Kasumi-1 (cell line): ENCODE results near the gene ARHGAP24.
A peak's percentile ranks its signal among the peaks of the same experiment; 100 is the strongest.

Experiments
- DNase-seq, 2 experiments: peaks; one replicate each; lab custom pipeline; 2025; lab: John Stamatoyannopoulos, UW

ARHGAP24 gene

GRCh38 chr4:85740431-85740861 is 265.5 kb downstream of the ARHGAP24 start:
- no peak for DNase-seq

DNA sequence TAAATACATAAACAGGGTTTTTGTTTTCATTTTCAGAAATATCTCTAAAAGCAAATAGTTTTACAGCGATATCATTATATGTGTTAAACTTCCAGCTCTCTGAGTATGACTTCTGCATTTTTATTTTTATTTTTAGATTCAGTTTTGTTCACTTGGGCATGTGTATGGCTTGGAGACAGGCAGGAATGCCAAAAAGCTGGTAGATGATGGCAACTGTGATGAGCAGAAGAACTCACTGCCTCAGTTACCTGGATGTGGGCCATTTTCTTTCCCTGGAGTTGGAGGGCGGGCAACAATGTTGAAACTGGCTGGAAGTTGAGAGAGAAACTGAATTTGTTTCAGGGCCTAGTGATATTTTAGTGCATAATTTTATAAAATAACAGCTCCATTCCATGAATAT is 266.4 kb downstream of the ARHGAP24 start:
- peak; percentile 29 to 33 for DNase-seq

- DNase-seq: no peak
Observed at GRCh38 chr4:85741921-85742591, 267.1 kb downstream of the ARHGAP24 start.

DNA sequence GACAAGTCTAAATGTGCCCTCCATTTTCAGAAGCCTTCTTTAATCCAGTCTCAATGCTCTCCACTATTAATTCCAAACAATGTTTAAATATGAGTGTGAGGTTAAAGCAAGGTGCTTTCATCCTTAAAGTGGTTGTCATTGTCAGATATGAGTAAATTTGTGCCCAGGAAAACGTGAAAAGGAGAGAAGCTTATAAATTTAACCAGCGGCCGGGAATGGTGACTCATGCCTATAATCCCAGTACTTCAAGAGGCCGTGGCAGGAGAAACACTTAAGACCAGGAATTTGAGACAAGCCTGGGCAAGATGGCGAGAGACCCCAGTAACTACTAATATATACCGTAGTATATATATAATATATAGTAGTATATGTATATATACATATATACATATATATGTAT is 270.0 kb downstream of the ARHGAP24 start:
- DNase-seq: no peak

DNA sequence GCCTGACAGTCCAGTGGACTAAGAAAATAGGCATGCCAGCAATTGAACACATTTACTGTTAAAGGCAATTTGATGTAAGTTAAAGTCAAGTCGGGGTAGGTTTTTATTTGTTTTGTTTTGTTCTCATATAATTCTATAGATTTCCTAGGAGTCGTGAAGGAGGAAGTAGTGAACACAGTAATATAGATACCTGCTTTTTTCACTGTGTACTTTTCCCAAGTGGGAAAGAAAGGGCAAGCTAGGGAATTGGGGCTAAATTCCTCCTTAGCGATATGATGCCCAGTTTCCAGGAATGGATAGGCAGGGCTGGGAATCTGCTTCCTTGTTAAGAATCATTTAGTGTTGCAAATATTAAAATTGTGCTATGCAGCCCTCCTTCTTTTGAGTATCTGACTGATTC is 271.0 kb downstream of the ARHGAP24 start:
- no peak for DNase-seq

DNA sequence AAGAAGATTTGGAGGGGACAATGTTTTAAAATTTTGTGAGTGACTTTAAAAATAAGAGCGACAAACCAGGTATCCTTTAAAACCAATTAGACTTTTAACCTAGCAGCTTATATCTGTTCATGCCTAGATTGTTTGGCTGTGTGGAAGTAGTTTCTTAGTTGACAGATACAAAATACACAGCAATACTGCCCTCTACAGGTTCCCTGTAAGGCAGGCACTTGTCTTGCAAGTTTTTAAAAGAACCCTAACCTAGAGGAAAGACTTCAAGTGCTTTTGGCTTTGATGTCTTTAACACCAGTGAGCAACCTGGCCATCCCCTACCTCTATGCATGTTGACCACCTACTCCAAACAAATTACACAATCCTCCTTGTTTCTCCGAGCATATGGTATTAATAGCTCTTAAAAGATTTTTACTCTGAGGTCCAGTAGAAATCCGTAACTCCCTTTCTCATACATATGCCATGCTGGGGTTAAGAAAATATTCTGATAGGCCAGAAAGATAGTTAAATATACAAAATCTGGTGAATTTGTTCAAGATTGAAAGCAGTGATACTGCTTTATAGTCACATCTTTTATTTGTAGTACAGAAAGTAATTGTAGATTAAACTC is 273.0 kb downstream of the ARHGAP24 start:
- DNase-seq: peak; percentile 86 to 87

DNA sequence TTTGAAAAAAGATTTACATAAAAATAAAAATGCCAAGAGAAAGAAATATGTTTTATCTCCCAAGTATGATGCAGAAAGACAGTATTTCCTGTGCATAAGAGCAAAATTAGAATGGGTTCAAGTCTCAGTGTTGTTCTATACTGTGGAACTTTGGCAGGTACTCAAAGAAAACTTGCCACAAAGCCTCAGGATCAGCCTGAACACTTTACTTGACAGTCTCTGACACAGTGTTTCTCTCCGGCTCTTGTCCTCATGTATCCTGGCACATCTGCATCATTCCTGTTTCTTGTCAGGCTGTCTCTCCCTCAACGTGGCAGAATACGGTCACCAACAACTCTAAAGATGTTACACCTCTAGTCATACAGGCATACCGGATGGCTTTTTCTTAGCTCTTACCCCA is 273.7 kb downstream of the ARHGAP24 start:
- no peak for DNase-seq

DNA sequence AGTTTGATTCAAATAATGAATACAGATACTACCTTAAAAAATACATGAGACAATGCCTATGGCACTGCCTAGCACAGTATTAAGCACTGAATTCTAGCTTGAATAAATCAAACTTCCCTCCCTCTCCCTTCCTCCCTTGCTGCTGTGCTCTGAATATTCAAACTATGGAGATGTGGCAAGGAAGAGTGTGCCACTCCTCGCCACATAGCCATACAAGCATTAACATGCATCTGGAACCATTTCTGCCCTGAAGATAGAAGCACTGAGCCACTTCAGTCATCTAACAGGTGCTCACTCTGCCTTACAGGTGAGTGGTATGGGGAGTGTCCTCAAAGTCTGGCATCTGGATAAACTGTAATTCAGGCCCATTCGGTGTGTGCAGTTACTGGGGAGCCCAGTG is 276.9 kb downstream of the ARHGAP24 start:
- no peak for DNase-seq

- no peak for DNase-seq
Observed at GRCh38 chr4:85755285-85755684, 280.3 kb downstream of the ARHGAP24 start.

DNA sequence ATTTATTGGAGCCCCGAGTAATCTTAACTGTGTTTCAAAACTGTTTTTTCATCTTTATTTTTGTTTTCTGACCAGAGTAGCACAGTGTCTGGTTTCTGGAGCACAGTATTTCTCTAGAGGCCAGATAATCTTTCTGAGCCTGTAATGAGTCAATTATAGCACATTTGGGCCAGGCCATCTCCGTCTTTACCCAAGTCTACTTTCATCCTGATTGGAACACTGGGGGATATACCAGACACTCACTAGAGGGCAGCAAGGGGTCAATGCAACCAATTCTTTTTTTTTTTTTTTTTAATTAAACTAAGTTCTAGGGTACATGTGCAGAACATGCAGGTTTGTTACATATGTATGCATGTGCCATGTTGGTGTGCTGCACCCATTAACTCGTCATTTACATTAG is 282.0 kb downstream of the ARHGAP24 start:
- peak; percentile 18 to 46 for DNase-seq

DNA sequence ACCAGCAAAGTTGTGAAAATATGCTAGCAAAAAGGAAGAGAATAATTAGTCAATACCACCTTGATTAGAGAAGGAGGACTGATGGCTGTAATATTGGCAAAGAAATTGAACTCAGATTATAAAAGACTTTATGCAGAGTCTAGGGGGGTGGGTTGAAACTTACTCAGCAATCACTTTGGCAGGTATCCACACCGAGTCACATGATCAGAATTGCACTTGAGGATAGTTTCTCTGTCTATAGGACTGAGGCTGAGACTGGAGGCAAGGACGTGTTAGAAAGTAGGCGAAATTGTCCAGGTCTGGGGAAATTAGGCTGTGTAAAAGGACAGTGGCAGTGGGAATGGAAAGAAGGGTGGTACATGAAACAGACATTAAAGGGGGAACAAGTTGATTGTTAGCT is 284.4 kb downstream of the ARHGAP24 start:
- no peak for DNase-seq

DNA sequence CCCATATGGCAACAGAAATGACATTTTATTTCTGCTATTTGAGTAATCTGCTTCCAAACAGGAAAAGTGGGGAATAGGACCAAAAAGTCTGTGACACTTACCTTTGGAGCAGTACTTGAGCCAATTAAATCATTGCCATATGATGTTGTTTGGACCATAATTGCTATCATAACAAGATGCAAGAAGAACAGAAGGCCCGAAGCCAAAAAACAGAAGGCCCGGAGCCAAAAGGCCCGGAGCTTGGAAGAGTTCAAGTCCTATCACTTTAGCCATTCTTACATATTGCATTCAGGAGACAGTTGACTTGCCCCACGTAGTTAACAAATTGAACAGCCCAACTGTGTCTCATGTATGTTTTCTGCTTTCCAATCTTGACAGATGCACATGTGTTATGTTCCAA is 285.6 kb downstream of the ARHGAP24 start:
- DNase-seq: no peak

- no peak for DNase-seq
Observed at GRCh38 chr4:85761803-85762528, 287.0 kb downstream of the ARHGAP24 start.

DNA sequence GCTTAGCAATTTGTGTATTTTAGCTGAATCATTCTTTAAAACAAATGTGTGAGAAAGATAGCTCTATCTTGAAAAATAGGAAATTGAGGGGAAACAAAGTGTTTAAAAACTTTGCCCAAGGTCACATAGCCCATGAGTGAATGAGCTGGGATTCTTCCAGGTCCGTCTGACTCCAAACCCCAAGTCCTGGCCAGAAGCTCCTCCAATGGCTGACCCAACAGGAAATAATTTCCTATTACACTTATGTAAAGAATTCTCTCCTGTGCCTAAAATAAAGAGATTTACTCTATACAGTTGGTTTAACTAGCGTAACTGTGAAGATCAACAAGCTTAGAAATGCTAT is 287.6 kb downstream of the ARHGAP24 start:
- no peak for DNase-seq

- no peak for DNase-seq
Observed at GRCh38 chr4:85763202-85763601, 288.3 kb downstream of the ARHGAP24 start.

- DNase-seq: no peak
Observed at GRCh38 chr4:85767649-85768048, 292.7 kb downstream of the ARHGAP24 start.

DNA sequence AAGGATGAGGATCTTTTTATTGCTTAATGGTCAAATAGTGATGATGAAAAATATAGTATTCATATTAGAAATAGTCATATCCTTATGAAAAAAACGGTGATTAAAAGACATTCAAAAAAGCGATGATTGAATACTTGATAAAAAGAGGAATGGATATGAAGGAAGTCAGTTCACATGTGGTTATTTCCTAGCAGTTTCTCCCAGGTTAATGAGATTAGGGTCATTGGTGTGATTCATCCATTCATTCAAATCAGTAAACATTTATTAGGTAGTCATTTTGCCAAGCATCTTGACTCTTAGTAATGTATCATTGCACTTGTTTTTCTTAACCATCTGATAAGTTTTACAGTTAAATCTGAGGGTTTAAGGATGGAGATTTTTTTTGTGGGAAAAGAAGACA is 294.1 kb downstream of the ARHGAP24 start:
- no peak for DNase-seq

DNA sequence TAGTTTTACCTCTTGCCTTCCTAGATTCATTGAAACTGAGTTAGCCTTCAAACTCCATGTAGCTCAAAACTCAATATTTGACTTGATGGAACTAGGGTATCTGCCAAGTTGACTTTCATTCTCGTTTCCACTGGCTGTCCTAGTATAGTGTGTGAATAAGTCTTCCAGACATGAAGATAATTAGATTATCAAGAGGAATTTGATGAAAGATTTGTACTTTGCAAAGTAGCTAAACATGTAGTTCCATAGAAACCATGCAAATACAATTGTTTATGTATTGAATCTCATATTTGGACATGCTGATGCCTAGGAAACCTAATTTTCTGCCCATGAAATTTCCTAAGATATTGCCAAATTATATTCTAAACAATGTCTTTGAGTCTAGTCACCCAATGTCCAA is 297.5 kb downstream of the ARHGAP24 start:
- no peak for DNase-seq

DNA sequence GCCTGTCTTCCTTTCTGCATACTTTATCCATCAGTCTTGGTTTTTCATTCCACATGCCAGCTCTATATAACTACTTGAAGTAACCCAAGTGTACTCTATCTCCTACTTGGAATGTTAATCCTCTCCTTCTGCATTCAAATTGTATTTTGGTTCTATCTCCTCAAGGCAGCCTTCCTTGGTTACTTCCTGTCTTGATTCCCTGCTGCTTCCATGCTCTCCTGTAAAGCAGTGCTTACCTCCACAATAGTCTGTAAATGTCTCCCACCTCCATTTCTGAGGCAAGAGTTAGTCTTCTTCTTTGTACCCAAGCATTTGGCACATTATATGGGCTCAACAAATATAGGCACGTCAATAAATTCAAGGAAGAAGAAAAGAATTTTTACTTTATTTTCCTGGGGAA is 298.4 kb downstream of the ARHGAP24 start:
- DNase-seq: no peak

- DNase-seq: no peak
Observed at GRCh38 chr4:85774000-85774399, 299.1 kb downstream of the ARHGAP24 start.

DNA sequence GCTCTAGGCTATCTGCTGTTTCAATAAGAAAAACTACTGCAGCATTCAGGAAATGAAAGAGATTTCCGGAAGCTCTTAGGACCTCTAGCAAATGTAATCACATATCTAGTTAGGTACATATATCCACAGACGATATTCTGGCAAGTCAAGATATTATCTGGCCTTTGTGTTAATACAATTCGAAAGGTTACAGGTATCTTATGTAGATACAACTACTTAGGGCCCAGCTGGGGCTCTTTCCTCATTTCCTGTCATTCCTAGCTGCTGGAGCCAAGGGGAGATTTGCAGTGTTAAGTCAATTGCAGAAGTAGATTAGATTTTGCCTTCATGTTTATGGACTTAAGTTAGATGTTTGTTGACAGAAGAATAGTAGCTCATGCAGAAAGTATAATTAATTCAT is 299.5 kb downstream of the ARHGAP24 start:
- no peak for DNase-seq

DNA sequence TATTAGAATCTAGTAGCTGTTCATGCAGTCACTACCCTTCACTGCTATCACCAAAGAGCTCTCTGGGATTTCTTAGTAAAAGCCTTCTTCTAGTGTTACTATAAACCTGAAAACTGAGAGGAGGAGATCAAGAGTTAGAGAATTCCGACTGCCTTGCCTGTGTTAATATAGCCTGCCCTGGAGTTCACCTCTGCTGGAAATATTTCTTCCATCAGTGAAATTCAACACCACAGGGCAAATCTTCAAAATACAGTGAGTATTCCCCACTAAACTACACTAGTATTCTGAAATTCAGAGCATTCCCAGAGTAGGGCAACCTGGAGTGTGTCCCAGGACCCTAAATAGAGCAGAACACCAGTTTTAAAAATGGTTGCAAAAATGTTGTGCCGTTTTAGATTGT is 301.1 kb downstream of the ARHGAP24 start:
- no peak for DNase-seq

DNA sequence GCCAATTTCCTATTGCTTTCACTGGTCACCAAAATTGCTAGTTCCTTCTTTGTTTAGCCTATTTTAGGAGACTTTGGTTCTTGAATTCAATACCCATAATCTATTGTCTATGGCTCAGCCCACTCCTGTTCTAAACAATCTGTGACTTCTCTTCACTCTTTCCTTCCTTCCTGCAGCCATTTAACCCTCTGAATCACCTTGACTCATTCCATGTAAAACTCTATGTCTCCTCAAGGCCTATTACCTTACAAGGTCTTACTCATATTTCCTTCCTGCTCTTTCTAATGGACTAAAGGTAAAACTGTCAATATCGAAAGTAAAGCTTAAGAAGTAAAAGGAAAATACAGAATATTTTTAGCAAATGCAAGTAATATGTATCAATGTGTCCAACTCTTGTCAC is 301.6 kb downstream of the ARHGAP24 start:
- DNase-seq: no peak
